Colonic mucosa (tissue), 4 donors: ENCODE data around the gene CELA1. TPM values are rescaled to one million over a fixed set of nuclear protein-coding genes. Genes with fewer than 3 reads are reported as not detected.

Experiments used
- DNase-seq: peaks from one replicate; pipeline ENCODE4 v3.0.0-alpha.2; 2020
- H3K27ac ChIP-seq: fragments of 200-600 bp; one replicate; pipeline ENCODE4 v1.8.0; 2021
- H3K27me3 ChIP-seq: fragments of 200-600 bp; one replicate; pipeline ENCODE4 v1.8.0; 2021
- H3K36me3 ChIP-seq: fragments of 200-600 bp; one replicate; pipeline ENCODE4 v1.8.0; 2021
- H3K4me1 ChIP-seq: fragments of 200-600 bp; one replicate; pipeline ENCODE4 v1.8.0; 2021; ENCODE audit warnings: mild to moderate bottlenecking
- H3K4me3 ChIP-seq: fragments of 200-600 bp; one replicate; pipeline ENCODE4 v1.8.0; 2021
- H3K9ac ChIP-seq, 2 donors: one replicate each; pipeline ENCODE4 v1.7.0; 2013; ENCODE audit warnings: control low read depth in 2 of 2, low read depth in 2 of 2, low read length in 2 of 2
- H3K9me3 ChIP-seq: fragments of 200-600 bp; one replicate; pipeline ENCODE4 v1.8.0; 2021
- CTCF ChIP-seq: fragments of 200-600 bp; IDR thresholded peaks from one replicate; pipeline ENCODE4 v1.8.0; 2022; ENCODE audit warnings: antibody characterized with exemption, mild to moderate bottlenecking
- intact Hi-C: fragments of 100-400 bp; cut with DNase I; formaldehyde crosslinking; loops from one replicate; pipeline ENCODE4 v1.14.1; 2022
- total RNA-seq, 2 donors: library from RNA; stranded (reverse); fragmentation: NEBNext Ultra II Directional in 1 of 2; extraction: Animal tissue kit (Norgen Biotek cat#: 25700) in 1 of 2; gene quantifications; one replicate each; pipeline ENCODE4 v1.2.1, GENCODE V29; 2021
- donor health status: healthy.
- donor health status: DM: no; HTN: no; CAD: no.
- donor health status: DM: no; HTN: no; CAD: no.

CELA1 gene
- total RNA-seq, 2 donors from 2014 or later: not detected

DNA sequence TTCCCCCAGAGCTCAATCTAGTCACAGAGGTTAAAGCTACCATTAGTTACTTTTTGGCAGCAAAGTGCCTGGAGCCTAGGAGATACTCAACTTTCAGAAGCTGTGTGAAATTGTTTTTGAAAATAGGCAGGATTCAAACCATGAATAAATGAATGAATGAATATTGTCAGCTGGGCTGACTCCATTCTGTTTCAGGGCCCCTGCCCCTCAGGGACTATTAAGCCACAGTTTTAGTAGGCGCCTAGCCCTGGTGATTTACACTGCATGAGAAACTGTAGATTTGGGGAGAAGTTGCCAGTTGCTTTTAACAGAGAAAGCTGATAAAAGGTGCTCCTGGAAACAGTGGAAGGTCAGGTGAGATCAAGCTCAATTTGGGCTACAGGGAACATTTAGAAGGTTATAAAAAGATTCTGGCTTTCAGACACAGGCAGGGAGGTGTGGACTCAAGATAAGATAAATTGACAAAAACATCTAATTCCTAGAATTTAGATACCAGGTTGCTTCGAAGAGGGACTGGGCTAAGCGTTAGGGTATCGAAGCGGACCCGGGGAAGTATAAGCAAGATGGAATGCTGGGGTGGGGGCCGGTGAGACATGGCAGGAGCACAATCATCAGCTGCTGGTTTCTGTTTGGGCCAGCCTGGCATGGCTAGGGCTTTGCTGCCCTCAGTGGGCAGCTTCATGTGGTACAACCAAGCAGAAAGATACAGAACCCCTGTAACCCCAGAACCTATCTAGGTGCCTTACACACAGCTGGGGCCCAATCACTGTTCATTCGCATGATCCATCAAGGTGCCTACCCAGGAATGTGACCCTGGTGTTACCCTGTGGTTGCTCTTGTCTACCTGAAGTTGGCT is 14.9 kb upstream of the CELA1 start:
- no peaks in the 10 kb centered on the region for H3K9me3 ChIP-seq
- intact Hi-C loops: no loop called here
- H3K4me3 ChIP-seq: no peak overlapping the region
- H3K9ac ChIP-seq: no peak overlapping the region
- TF ChIP-seq CTCF: no peak
- no peaks in the 10 kb centered on the region for H3K4me1 ChIP-seq
- no peaks in the 10 kb centered on the region for H3K27me3 ChIP-seq
- no peak overlapping the region for H3K27ac ChIP-seq
- no peak for DNase-seq
- H3K36me3 ChIP-seq: no peaks in the 10 kb centered on the region

GRCh38 chr12:51360315-51360714 is 13.8 kb upstream of the CELA1 start:
- Histone ChIP-seq H3K27me3 (no peaks in the 10 kb centered on the region), H3K4me1 (no peaks in the 10 kb centered on the region), H3K9ac (no peak overlapping the region), H3K36me3 (no peaks in the 10 kb centered on the region), H3K27ac (no peak overlapping the region), H3K9me3 (no peaks in the 10 kb centered on the region), H3K4me3 (no peak overlapping the region)
- intact Hi-C loops: no loop called here
- DNase-seq: no peak
- no peak for TF ChIP-seq CTCF

DNA sequence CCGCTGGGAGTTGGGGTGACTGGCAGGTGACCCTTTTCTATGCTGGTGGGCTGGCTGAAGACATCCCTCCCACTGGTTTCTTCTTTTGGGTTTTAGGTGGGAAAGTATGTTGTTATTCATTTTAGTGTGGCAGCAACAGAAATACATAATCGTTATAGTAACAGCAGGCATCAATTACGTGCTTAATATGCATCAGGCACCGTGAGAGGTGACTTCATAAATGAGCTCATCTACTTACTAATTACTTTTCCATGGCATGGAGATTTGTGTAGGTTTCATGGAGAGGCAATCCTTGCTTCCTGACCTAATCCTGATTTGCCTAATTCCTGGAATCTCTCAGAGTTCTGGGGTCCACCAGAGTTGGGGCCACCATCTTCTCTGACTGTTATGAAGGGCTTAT is 13.4 kb upstream of the CELA1 start:
- Histone ChIP-seq H3K4me1 (no peaks in the 10 kb centered on the region), H3K27me3 (no peaks in the 10 kb centered on the region), H3K9ac (no peak overlapping the region), H3K36me3 (no peaks in the 10 kb centered on the region), H3K4me3 (no peak overlapping the region), H3K9me3 (no peaks in the 10 kb centered on the region), H3K27ac (no peak overlapping the region)
- intact Hi-C loops: no loop called here
- no peak for TF ChIP-seq CTCF
- no peak for DNase-seq

GRCh38 chr12:51358496-51358895 is 12.0 kb upstream of the CELA1 start:
- intact Hi-C loops: no loop called here
- Histone ChIP-seq H3K9ac (no peak overlapping the region), H3K9me3 (no peaks in the 10 kb centered on the region), H3K27me3 (no peaks in the 10 kb centered on the region), H3K4me3 (no peak overlapping the region), H3K4me1 (no peaks in the 10 kb centered on the region), H3K27ac (no peak overlapping the region), H3K36me3 (no peaks in the 10 kb centered on the region)
- DNase-seq: no peak
- TF ChIP-seq CTCF: no peak

GRCh38 chr12:51357374-51358047 is 11.0 kb upstream of the CELA1 start:
- Histone ChIP-seq H3K4me3 (no peak overlapping the region), H3K27ac (no peak overlapping the region), H3K36me3 (no peaks in the 10 kb centered on the region), H3K27me3 (no peaks in the 10 kb centered on the region), H3K4me1 (no peaks in the 10 kb centered on the region), H3K9me3 (no peaks in the 10 kb centered on the region), H3K9ac (no peak overlapping the region)
- no peak for DNase-seq
- TF ChIP-seq CTCF: no peak
- intact Hi-C loops: no loop called here
